H9 (cell line): ENCODE data around the gene PTTG1IP. TPM values are rescaled to one million over a fixed set of nuclear protein-coding genes. Genes with fewer than 3 reads are reported as not detected.

Source experiments
- DNase-seq: peaks from one replicate; pipeline ENCODE4 v3.0.0-alpha.2; 2017
- H2AFZ ChIP-seq: one replicate; pipeline ENCODE4 v1.6.1; 2013; ENCODE audit warnings: mild to moderate bottlenecking, low read length, control low read depth, moderate library complexity
- H2AK5ac ChIP-seq: 2 replicates; pipeline ENCODE4 v1.6.1; 2013; ENCODE audit warnings: low read length, control low read depth, mixed read lengths; ENCODE audit not compliant: insufficient read length
- H2BK120ac ChIP-seq: one replicate; pipeline ENCODE4 v1.6.1; 2013; ENCODE audit warnings: low read depth, mild to moderate bottlenecking, low read length, control low read depth, inconsistent platforms; ENCODE audit not compliant: poor library complexity, severe bottlenecking
- H2BK12ac ChIP-seq: 2 replicates; pipeline ENCODE4 v1.6.1; 2013; ENCODE audit warnings: low read length, control low read depth, mixed read lengths, low read depth; ENCODE audit not compliant: insufficient read length
- H2BK15ac ChIP-seq: 2 replicates; pipeline ENCODE4 v1.6.1; 2013; ENCODE audit warnings: low read depth, low read length, control low read depth
- H2BK20ac ChIP-seq: one replicate; pipeline ENCODE4 v1.6.1; 2013; ENCODE audit warnings: low read depth, mild to moderate bottlenecking, low read length, control low read depth, inconsistent platforms; ENCODE audit not compliant: poor library complexity, severe bottlenecking
- H2BK5ac ChIP-seq: 2 replicates; pipeline ENCODE4 v1.6.1; 2013; ENCODE audit warnings: low read length, control low read depth, mixed read lengths; ENCODE audit not compliant: insufficient read length
- H3K14ac ChIP-seq: 2 replicates; pipeline ENCODE4 v1.6.1; 2013; ENCODE audit warnings: low read length, control low read depth; ENCODE audit not compliant: insufficient read depth
- H3K18ac ChIP-seq: 2 replicates; pipeline ENCODE4 v1.6.1; 2013; ENCODE audit warnings: low read depth, mild to moderate bottlenecking, mixed read lengths, low read length, control low read depth; ENCODE audit not compliant: insufficient read length
- H3K23ac ChIP-seq: 2 replicates; pipeline ENCODE4 v1.6.1; 2013; ENCODE audit warnings: low read length, control low read depth, mixed read lengths, low read depth; ENCODE audit not compliant: insufficient read length
- H3K23me2 ChIP-seq: 2 replicates; pipeline ENCODE4 v1.6.1; 2013; ENCODE audit warnings: low read depth, mild to moderate bottlenecking, mixed read lengths, low read length, control low read depth; ENCODE audit not compliant: insufficient read length, poor library complexity, severe bottlenecking
- H3K27ac ChIP-seq: 2 replicates; pipeline ENCODE4 v1.5.1; 2013; ENCODE audit warnings: low read length, control low read depth, mixed read lengths, low read depth; ENCODE audit not compliant: insufficient read length
- H3K27me3 ChIP-seq: 2 replicates; pipeline ENCODE4 v1.6.1; 2013; ENCODE audit warnings: low read length, control low read depth, inconsistent platforms; ENCODE audit not compliant: insufficient read depth
- H3K4ac ChIP-seq: 2 replicates; pipeline ENCODE4 v1.6.1; 2013; ENCODE audit warnings: low read depth, mild to moderate bottlenecking, control low read depth, inconsistent platforms, low read length, moderate library complexity
- H3K4me1 ChIP-seq: 2 replicates; pipeline ENCODE4 v1.6.1; 2013; ENCODE audit warnings: low read length, control low read depth, inconsistent platforms; ENCODE audit not compliant: insufficient read depth
- H3K4me2 ChIP-seq: 2 replicates; pipeline ENCODE4 v1.6.1; 2013; ENCODE audit warnings: low read length, control low read depth, mixed read lengths; ENCODE audit not compliant: insufficient read length, insufficient read depth
- H3K56ac ChIP-seq: 2 replicates; pipeline ENCODE4 v1.6.1; 2013; ENCODE audit warnings: low read depth, mild to moderate bottlenecking, mixed read lengths, low read length, control low read depth; ENCODE audit not compliant: insufficient read length
- H3K79me1 ChIP-seq: 2 replicates; pipeline ENCODE4 v1.6.1; 2013; ENCODE audit warnings: low read depth, mild to moderate bottlenecking, moderate library complexity, low read length, control low read depth, inconsistent platforms; ENCODE audit not compliant: insufficient read depth, poor library complexity, severe bottlenecking
- H3K79me2 ChIP-seq: 2 replicates; pipeline ENCODE4 v1.6.1; 2013; ENCODE audit warnings: low read length, control low read depth, inconsistent platforms; ENCODE audit not compliant: insufficient read depth
- H3K9ac ChIP-seq: 2 replicates; pipeline ENCODE4 v1.6.1; 2013; ENCODE audit warnings: low read length, control low read depth, mixed read lengths; ENCODE audit not compliant: insufficient read length; ENCODE audit errors: extremely low read depth
- H3K9me3 ChIP-seq: one replicate; pipeline ENCODE4 v1.6.1; 2013; ENCODE audit warnings: low read depth, low read length, inconsistent platforms; ENCODE audit not compliant: control insufficient read depth
- H3T11ph ChIP-seq: one replicate; pipeline ENCODE4 v1.6.1; 2013; ENCODE audit warnings: mild to moderate bottlenecking, low read length, control low read depth, inconsistent platforms
- H4K20me1 ChIP-seq: one replicate; pipeline ENCODE4 v1.6.1; 2013; ENCODE audit not compliant: control insufficient read depth, insufficient read length, insufficient read depth
- H4K5ac ChIP-seq: 2 replicates; pipeline ENCODE4 v1.6.1; 2013; ENCODE audit warnings: low read depth, mild to moderate bottlenecking, mixed read lengths, low read length, control low read depth; ENCODE audit not compliant: insufficient read length
- H4K8ac ChIP-seq: replicated peaks from 2 replicates; pipeline ENCODE4 v1.6.1; 2013; ENCODE audit warnings: low read length, control low read depth, mixed read lengths, low read depth; ENCODE audit not compliant: insufficient read length
- H4K91ac ChIP-seq: 2 replicates; pipeline ENCODE4 v1.6.1; 2013; ENCODE audit warnings: low read depth, mild to moderate bottlenecking, moderate library complexity, mixed read lengths, low read length, control low read depth; ENCODE audit not compliant: insufficient read length
- H3K27ac Mint-ChIP-seq, 3 experiments: 2 replicates in 2 of 3; 3 replicates in 1 of 3; pipeline ENCODE4 v1.8.0; 2020 to 2021; ENCODE audit warnings: mixed read lengths in 3 of 3, mild to moderate bottlenecking in 1 of 3, moderate library complexity in 1 of 3
- H3K27me3 Mint-ChIP-seq: 2 replicates; pipeline ENCODE4 v1.8.0; 2021; ENCODE audit warnings: low read depth, mild to moderate bottlenecking, moderate library complexity, mixed read lengths
- H3K36me3 Mint-ChIP-seq, 3 experiments: 2 replicates in 2 of 3; 3 replicates in 1 of 3; pipeline ENCODE4 v1.8.0; 2020 to 2021; ENCODE audit warnings: low read depth in 3 of 3, mixed read lengths in 3 of 3; ENCODE audit not compliant: insufficient read depth in 1 of 3
- H3K4me1 Mint-ChIP-seq, 2 experiments: 2 replicates each; pipeline ENCODE4 v1.8.0; 2020; ENCODE audit warnings: mixed read lengths in 2 of 2
- H3K4me3 Mint-ChIP-seq, 2 experiments: 2 replicates in 1 of 2; 3 replicates in 1 of 2; pipeline ENCODE4 v1.8.0; 2020 to 2021; ENCODE audit warnings: mild to moderate bottlenecking in 2 of 2, mixed read lengths in 2 of 2, moderate library complexity in 1 of 2
- H3K9me3 Mint-ChIP-seq, 2 experiments: 2 replicates in 1 of 2; 3 replicates in 1 of 2; pipeline ENCODE4 v1.8.0; 2020; ENCODE audit warnings: mild to moderate bottlenecking in 2 of 2, mixed read lengths in 2 of 2, moderate library complexity in 1 of 2
- WGBS: extraction: QIAGEN DNeasy Blood & Tissue Kit; methylation state at CpG from one replicate; pipeline ENCODE4 v1.1.7; 2013; ENCODE audit warnings: missing lambda C conversion rate, low lambda C conversion rate, mixed read lengths; ENCODE audit not compliant: insufficient read length; ENCODE audit errors: extremely low coverage; 5-methylcytosine and 5-hydroxymethylcytosine counted together
- total RNA-seq: library from RNA; stranded (reverse); gene quantifications from 2 replicates; pipeline ENCODE4 v1.2.1, GENCODE V29; 2021
- TF ChIP-seq, protein P1 (sequence below): fragments of 200-600 bp; sonication (generic); conservative IDR thresholded peaks from 3 replicates; pipeline ENCODE4 v1.8.0; 2021; ENCODE audit warnings: antibody characterized with exemption, mild to moderate bottlenecking

The PTTG1IP gene
- total RNA-seq, 1 experiment from 2014 or later = 107 TPM

DNA sequence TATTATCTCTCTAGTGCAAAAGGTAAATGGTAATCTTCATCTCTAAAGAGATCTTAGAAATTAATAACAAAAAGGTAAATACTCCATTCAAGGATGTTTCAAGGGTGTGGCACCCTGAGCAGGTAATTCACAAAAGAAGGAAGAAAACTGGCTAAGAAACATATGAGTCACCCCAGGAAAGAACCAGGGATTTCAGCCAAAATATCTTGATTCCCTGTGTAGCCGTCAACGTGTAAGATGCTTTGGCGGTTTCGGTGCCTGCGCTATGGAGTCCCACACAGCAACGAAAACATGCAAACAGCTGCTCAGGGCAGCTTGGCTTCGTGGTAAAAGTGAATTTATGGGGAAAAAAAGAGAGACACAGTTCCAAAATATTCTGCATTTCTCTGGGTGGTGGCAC is 43.5 kb upstream of the PTTG1IP start:
- H3K4me3 Mint-ChIP-seq = no peak overlapping the region
- Histone ChIP-seq H2BK12ac (no peak overlapping the region), H4K8ac (no peak overlapping the region), H3K79me2 (no peaks in the 10 kb centered on the region), H3K18ac (no peak overlapping the region), H3K23ac (no peak overlapping the region), H3K9ac (no peak overlapping the region), H2AK5ac (no peak overlapping the region), H3K4me1 (peaks cover 3% of the 10 kb centered on the region; the same call in 1 of the 2 replicates), H3K4me2 (no peak overlapping the region), H3K27ac (no peak overlapping the region), H3T11ph (no peak overlapping the region), H4K5ac (no peak overlapping the region), H3K4ac (no peak overlapping the region), H2AFZ (no peak overlapping the region), H2BK5ac (no peak overlapping the region), H2BK15ac (no peak overlapping the region), H3K14ac (no peak overlapping the region), H3K9me3 (no peaks in the 10 kb centered on the region), H3K79me1 (no peaks in the 10 kb centered on the region), H3K56ac (no peak overlapping the region), H2BK120ac (no peak overlapping the region), H3K27me3 (peaks cover 29% of the 10 kb centered on the region; the same call in 1 of the 2 replicates), H2BK20ac (no peak overlapping the region), H4K91ac (no peak overlapping the region), H3K23me2 (no peaks in the 10 kb centered on the region), H4K20me1 (no peaks in the 10 kb centered on the region)
- TF ChIP-seq, protein P1, sequence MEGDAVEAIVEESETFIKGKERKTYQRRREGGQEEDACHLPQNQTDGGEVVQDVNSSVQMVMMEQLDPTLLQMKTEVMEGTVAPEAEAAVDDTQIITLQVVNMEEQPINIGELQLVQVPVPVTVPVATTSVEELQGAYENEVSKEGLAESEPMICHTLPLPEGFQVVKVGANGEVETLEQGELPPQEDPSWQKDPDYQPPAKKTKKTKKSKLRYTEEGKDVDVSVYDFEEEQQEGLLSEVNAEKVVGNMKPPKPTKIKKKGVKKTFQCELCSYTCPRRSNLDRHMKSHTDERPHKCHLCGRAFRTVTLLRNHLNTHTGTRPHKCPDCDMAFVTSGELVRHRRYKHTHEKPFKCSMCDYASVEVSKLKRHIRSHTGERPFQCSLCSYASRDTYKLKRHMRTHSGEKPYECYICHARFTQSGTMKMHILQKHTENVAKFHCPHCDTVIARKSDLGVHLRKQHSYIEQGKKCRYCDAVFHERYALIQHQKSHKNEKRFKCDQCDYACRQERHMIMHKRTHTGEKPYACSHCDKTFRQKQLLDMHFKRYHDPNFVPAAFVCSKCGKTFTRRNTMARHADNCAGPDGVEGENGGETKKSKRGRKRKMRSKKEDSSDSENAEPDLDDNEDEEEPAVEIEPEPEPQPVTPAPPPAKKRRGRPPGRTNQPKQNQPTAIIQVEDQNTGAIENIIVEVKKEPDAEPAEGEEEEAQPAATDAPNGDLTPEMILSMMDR = no peak
- H3K27ac Mint-ChIP-seq = no peak overlapping the region
- no peak for DNase-seq
- no peaks in the 10 kb centered on the region for H3K36me3 Mint-ChIP-seq
- no CpG with 5 or more reads among the region's 7 CpGs for WGBS
- H3K9me3 Mint-ChIP-seq = no peaks in the 10 kb centered on the region; a peak in 1 of 5 replicates
- H3K27me3 Mint-ChIP-seq = peaks cover 49% of the 10 kb centered on the region
- H3K4me1 Mint-ChIP-seq = peaks cover 2 to 13% of the 10 kb centered on the region in 2 experiments
